Measurements from ENCODE around the gene ZNF182. TPM values are rescaled to one million over a fixed set of nuclear protein-coding genes. Genes with fewer than 3 reads are reported as not detected.
"Not testable (repeated sequence)": the region's sequence is repeated elsewhere in the genome, so short reads cannot be mapped to it uniquely, and the experiment has no call there.

ZNF182 gene
- total and polyA plus RNA-seq, 8 donors: 1.8 to 6.2 (median 2.8) TPM

GRCh38 chrX:48022738-48023137, 18.9 kb upstream of the ZNF182 start:
- TF ChIP-seq, protein P1, sequence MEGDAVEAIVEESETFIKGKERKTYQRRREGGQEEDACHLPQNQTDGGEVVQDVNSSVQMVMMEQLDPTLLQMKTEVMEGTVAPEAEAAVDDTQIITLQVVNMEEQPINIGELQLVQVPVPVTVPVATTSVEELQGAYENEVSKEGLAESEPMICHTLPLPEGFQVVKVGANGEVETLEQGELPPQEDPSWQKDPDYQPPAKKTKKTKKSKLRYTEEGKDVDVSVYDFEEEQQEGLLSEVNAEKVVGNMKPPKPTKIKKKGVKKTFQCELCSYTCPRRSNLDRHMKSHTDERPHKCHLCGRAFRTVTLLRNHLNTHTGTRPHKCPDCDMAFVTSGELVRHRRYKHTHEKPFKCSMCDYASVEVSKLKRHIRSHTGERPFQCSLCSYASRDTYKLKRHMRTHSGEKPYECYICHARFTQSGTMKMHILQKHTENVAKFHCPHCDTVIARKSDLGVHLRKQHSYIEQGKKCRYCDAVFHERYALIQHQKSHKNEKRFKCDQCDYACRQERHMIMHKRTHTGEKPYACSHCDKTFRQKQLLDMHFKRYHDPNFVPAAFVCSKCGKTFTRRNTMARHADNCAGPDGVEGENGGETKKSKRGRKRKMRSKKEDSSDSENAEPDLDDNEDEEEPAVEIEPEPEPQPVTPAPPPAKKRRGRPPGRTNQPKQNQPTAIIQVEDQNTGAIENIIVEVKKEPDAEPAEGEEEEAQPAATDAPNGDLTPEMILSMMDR (IDR thresholded peaks at IDR 0.05): no peak
- Histone ChIP-seq H3K4me3 (no peak overlapping the region), H3K27ac (no peak overlapping the region), H3K9me3 (no peaks in the 10 kb centered on the region), H3K27me3 (no peaks in the 10 kb centered on the region), H3K36me3 (no peaks in the 10 kb centered on the region), H3K4me1 (no peaks in the 10 kb centered on the region)
- 54 to 92% methylated on average over 3 of the region's 3 CpGs for WGBS, 2 donors
- ATAC-seq (no peak), FAIRE-seq (no peak), DNase-seq (no peak)
- intact Hi-C loops (cut with DNase I): loop anchor here in 1 of 3 donors (10.0 kb wide), 1 partner anchor 178 kb away; no protein-coding TSS in a partner anchor

GRCh38 chrX:48022100-48022499, 18.3 kb upstream of the ZNF182 start:
- Histone ChIP-seq H3K36me3 (no peaks in the 10 kb centered on the region), H3K4me3 (no peak overlapping the region), H3K27ac (no peak overlapping the region), H3K27me3 (no peaks in the 10 kb centered on the region), H3K4me1 (no peaks in the 10 kb centered on the region), H3K9me3 (no peaks in the 10 kb centered on the region)
- WGBS, 2 donors: 50 to 51% methylated on average over 2 to 3 of the region's 3 CpGs
- intact Hi-C loops (cut with DNase I): loop anchor here in 1 of 3 donors (10.0 kb wide), 1 partner anchor 177 kb away; no protein-coding TSS in a partner anchor
- FAIRE-seq (no peak), ATAC-seq (no peak), DNase-seq (no peak)
- TF ChIP-seq, protein P1 (IDR thresholded peaks at IDR 0.05): no peak

DNA sequence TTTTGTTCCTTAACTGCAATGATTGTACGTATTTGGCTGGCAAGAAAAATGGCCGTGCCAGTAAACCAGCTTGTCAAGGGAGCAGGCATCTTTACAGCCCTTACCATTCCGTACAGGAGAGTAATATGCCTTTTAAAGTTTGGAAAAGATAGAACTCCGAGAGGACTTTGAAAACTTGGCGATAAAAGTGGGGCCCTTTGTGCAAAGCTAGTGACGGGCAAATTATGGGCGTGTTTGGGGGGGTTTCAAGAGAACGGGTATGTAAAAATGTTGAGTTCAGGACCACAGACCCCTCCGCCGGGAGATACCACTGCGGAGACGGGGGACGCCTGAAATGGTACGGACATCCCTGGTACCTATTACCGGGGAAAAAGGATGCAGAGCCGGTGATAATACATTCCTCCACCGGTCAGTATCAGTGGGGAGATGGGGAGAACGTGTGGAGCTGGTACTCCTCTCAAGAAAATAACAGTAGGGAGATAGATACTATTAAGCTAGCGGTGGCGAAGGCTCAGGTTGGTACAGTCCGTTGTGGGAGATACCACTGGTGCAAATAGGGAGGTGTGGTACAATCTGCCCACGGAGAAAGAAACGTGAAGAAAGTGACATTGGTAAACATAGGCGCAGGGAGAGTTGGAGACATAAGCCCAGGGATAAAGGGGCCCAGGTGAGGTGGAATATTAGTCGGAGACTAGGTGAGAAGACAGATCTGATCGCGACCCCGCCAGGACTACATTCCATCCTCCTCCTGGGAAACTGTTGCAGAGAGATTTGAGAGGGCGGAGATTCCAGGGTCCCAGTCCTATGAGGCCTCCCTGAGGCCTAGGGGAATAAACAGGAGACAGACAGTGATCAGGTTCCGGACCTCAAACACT, 17.5 kb upstream of the ZNF182 start:
- intact Hi-C loops (cut with DNase I): loop anchor here in 1 of 3 donors (10.0 kb wide), 1 partner anchor 176 kb away; no protein-coding TSS in a partner anchor
- Histone ChIP-seq H3K36me3 (no peaks in the 10 kb centered on the region), H3K4me1 (no peaks in the 10 kb centered on the region), H3K27me3 (no peaks in the 10 kb centered on the region), H3K27ac (peak overlapping the region; percentile 66 to 89 (median 86)), H3K9me3 (no peaks in the 10 kb centered on the region), H3K4me3 (peak overlapping the region; percentile 2 to 49 (median 36))
- 0 to 22% methylated on average over 30 of the region's 30 CpGs for WGBS, 2 donors
- FAIRE-seq (no peak), ATAC-seq (peak; percentile 84 to 89 (median 88)), DNase-seq (peak in 4 of 6 donors; percentile 56 to 76 (median 72))
- TF ChIP-seq, protein P1 (IDR thresholded peaks at IDR 0.05): no peak

DNA sequence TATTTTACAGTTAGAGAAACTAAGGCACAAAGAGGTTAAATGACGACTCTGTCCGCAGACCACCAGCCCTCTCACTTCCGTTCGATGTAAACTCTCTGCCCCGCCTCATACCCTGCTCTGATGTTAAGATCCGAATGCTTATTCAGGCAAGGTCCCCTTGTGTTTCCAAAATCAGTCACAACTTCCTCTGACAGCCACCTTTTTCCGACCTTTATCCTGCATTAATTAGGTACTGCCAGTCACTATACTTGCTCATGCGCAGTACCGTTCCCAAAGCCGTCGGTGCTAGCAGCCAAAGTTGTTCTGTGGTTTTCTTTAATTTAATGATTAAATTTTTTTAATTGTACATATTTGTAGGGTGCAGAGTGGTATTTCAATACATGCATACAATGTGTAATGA, 16.7 kb upstream of the ZNF182 start:
- not testable (repeated sequence) for H3K36me3 ChIP-seq, DNase-seq, ATAC-seq, H3K27me3 ChIP-seq, H3K4me1 ChIP-seq, FAIRE-seq, H3K9me3 ChIP-seq
- intact Hi-C loops (cut with DNase I): loop anchor here in 1 of 3 donors (10.0 kb wide), 1 partner anchor 176 kb away; no protein-coding TSS in a partner anchor
- peak overlapping the region in 2 of 4 donors; percentile 33 to 39 for H3K4me3 ChIP-seq
- 58 to 71% methylated on average over 11 of the region's 11 CpGs for WGBS, 2 donors
- peak overlapping the region in 1 of 4 donors; percentile 86 for H3K27ac ChIP-seq

GRCh38 chrX:48019892-48020291, 16.1 kb upstream of the ZNF182 start:
- not testable (repeated sequence) for H3K27me3 ChIP-seq, H3K36me3 ChIP-seq, ATAC-seq, H3K4me1 ChIP-seq, DNase-seq, H3K27ac ChIP-seq, H3K9me3 ChIP-seq, H3K4me3 ChIP-seq
- FAIRE-seq: peak; percentile 95
- WGBS, 2 donors: no CpG with 5 or more reads among the region's 1 CpG
- intact Hi-C loops (cut with DNase I): loop anchor here in 1 of 3 donors (10.0 kb wide), 1 partner anchor 175 kb away; no protein-coding TSS in a partner anchor

GRCh38 chrX:48016583-48017310, 13.0 kb upstream of the ZNF182 start:
- H3K27me3 ChIP-seq, FAIRE-seq: not testable (repeated sequence)

GRCh38 chrX:48009445-48009960, 5.7 kb upstream of the ZNF182 start:
- WGBS, 2 donors: no CpG with 5 or more reads among the region's 2 CpGs
- intact Hi-C loops (cut with DNase I); H3K4me3 ChIP-seq; H3K27ac ChIP-seq; DNase-seq; H3K36me3 ChIP-seq; H3K27me3 ChIP-seq; FAIRE-seq; H3K9me3 ChIP-seq; H3K4me1 ChIP-seq; ATAC-seq: not testable (repeated sequence)

More at GRCh38 chrX:48016583-48017310, 13.0 kb upstream of the ZNF182 start:
- H3K27ac ChIP-seq; H3K36me3 ChIP-seq; H3K4me3 ChIP-seq; H3K4me1 ChIP-seq; intact Hi-C loops (cut with DNase I); H3K9me3 ChIP-seq; DNase-seq; ATAC-seq: not testable (repeated sequence)
- 94 to 95% methylated on average over 21 to 33 of the region's 46 CpGs for WGBS, 2 donors

GRCh38 chrX:48006688-48007087, 2.9 kb upstream of the ZNF182 start, which contains the start of gene SPACA5:
Gene SPACA5 (plus strand): TSS chrX:48006988. CDS start chrX:48007803, 815 bp downstream.
- H3K27ac ChIP-seq; H3K36me3 ChIP-seq; H3K4me3 ChIP-seq; FAIRE-seq; H3K27me3 ChIP-seq; ATAC-seq; DNase-seq; H3K9me3 ChIP-seq; intact Hi-C loops (cut with DNase I); H3K4me1 ChIP-seq: not testable (repeated sequence)
- no CpG with 5 or more reads among the region's 8 CpGs for WGBS, 2 donors

All from pancreas (tissue), 10 donors.